Mucosa of rectum (tissue), 2 donors: ENCODE data around the gene PKD1L1.
A peak's percentile ranks its signal among the peaks of the same experiment; 100 is the strongest.

ENCODE experiments used
- H3K27ac ChIP-seq, 2 donors: one replicate each; pipeline ENCODE4 v1.7.0; 2013; ENCODE audit warnings: inconsistent platforms in 2 of 2, low read depth in 2 of 2, low read length in 2 of 2
- H3K27me3 ChIP-seq, 2 donors: one replicate each; pipeline ENCODE4 v1.7.0; 2013; ENCODE audit warnings: low read length in 2 of 2; ENCODE audit not compliant: control insufficient read depth in 2 of 2, insufficient read depth in 2 of 2
- H3K36me3 ChIP-seq, 2 donors: one replicate each; pipeline ENCODE4 v1.7.0; 2013; ENCODE audit warnings: low read length in 2 of 2; ENCODE audit not compliant: control insufficient read depth in 2 of 2, insufficient read depth in 2 of 2
- H3K4me1 ChIP-seq, 2 donors: one replicate each; pipeline ENCODE4 v1.7.0; 2013; ENCODE audit warnings: low read length in 2 of 2, mild to moderate bottlenecking in 1 of 2; ENCODE audit not compliant: control insufficient read depth in 2 of 2, insufficient read depth in 2 of 2
- H3K4me3 ChIP-seq, 2 donors: one replicate each; pipeline ENCODE4 v1.7.0; 2013; ENCODE audit warnings: low read length in 2 of 2
- H3K9ac ChIP-seq, 2 donors: one replicate each; pipeline ENCODE4 v1.7.0; 2013; ENCODE audit warnings: low read length in 2 of 2, low read depth in 1 of 2, mild to moderate bottlenecking in 1 of 2
- H3K9me3 ChIP-seq, 2 donors: one replicate each; pipeline ENCODE4 v1.7.0; 2013; ENCODE audit warnings: low read length in 2 of 2; ENCODE audit not compliant: control insufficient read depth in 2 of 2
- donor health status: healthy.
- donor health status: Normal muscosa, but diverticular disease.

Gene PKD1L1

DNA sequence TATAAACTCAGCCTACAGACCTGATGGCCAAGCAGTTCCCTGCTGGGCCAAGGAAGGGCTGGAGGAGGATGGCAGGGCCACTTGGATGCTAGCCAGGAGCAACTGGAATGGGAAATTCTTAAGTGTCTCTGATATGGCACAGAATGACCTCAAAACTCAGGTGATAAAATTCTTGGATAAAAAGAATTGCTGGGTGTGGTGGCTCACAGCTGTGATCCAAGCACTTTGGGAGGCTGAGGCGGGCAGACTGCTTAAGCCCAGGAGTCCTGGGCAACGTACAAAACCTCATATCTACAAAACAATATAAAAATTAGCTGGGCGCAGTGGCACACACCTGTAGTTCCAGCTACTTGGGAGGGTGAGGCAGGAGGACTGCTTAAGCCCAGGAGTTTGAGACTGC lies 14.0 kb upstream of the PKD1L1 start:
- no peak overlapping the region for H3K4me3 ChIP-seq
- H3K27ac ChIP-seq: peak overlapping the region; percentile 27 to 48
- H3K9me3 ChIP-seq: no peaks in the 10 kb centered on the region
- H3K4me1 ChIP-seq: peaks cover 5 to 8% of the 10 kb centered on the region in 2 donors
- peaks cover 33 to 45% of the 10 kb centered on the region in 2 donors for H3K36me3 ChIP-seq
- no peaks in the 10 kb centered on the region for H3K27me3 ChIP-seq
- no peak overlapping the region for H3K9ac ChIP-seq

DNA sequence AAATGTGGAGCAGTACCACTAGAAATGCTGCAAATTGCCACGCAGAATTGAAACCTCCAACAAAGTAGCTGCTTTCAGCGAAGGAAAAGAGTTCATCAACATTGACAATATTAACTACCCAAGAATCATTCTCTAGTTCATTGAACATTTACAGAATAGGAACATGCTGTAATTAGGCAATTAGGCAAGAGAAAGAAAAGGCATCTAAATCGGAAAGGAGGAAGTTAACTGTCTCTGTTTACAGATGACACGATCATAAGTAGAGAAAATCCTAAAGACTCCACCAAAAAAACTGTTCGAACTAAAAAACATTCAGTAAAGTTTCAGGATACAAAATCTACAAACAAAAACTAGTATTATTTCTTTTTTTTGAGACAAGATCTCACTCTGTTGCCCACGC lies 8.9 kb upstream of the PKD1L1 start:
- H3K9me3 ChIP-seq: no peaks in the 10 kb centered on the region
- H3K27ac ChIP-seq: no peak overlapping the region
- no peaks in the 10 kb centered on the region for H3K27me3 ChIP-seq
- H3K36me3 ChIP-seq: peaks cover 20 to 25% of the 10 kb centered on the region in 2 donors
- peaks cover under 1 to 5% of the 10 kb centered on the region in 2 donors for H3K4me1 ChIP-seq
- H3K9ac ChIP-seq: no peak overlapping the region
- no peak overlapping the region for H3K4me3 ChIP-seq

DNA sequence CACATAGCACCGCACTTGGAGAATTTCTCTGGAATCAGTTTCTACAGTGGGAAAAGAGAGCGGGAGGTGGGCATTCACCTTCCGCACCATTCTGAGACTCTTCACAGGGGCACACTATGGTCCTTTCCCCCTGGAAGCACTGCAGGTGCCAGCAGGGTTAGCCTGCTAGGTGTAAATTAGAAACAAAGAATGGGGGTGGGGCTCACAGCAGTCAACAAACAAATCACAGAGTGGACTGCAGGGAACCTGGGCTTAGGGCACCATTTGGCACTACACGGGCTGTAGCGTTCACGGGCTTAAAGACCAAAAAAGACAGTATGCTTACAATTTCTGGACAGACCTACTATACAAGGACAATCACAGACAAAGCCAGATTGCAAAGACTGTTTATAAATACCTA lies 8.0 kb upstream of the PKD1L1 start:
- no peak overlapping the region for H3K4me3 ChIP-seq
- H3K27me3 ChIP-seq: no peaks in the 10 kb centered on the region
- no peak overlapping the region for H3K27ac ChIP-seq
- peaks cover 20 to 21% of the 10 kb centered on the region in 2 donors for H3K36me3 ChIP-seq
- H3K4me1 ChIP-seq: peaks cover 9% of the 10 kb centered on the region in 2 donors
- no peaks in the 10 kb centered on the region for H3K9me3 ChIP-seq
- H3K9ac ChIP-seq: no peak overlapping the region

DNA sequence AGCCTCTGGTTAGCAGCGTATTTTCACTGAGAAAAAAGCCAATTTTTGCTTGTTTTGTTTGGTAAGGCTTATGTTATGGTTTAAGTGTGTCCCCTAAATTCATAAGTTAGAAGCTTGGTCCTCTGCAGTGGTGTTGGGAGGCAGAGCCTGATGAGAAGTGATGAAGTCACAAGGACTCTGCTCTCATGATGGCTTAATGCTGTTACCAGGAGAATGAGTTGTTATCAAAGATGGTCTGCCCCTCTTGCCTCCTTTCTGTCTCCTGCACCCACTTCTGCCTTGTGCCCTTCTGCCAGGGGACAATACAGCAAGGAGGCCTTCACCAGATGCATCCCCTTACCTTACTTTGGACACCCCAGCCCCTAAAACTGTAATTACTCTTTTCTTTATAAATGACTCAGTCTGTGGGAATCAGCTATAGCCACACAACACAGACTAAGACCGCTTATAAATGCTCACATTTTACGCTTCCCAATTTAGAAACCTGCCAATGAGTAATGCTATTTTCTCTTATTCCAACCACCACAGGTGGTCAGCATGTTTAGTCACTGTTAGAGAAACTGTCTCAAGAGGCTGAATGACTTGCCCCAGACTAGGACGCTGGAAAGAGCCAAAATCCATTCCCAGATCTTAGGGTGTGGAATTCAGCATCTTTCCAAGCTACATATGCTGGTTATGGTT lies 6.1 kb upstream of the PKD1L1 start:
- no peak overlapping the region for H3K27ac ChIP-seq
- H3K4me1 ChIP-seq: peaks cover 14 to 19% of the 10 kb centered on the region in 2 donors
- H3K27me3 ChIP-seq: no peaks in the 10 kb centered on the region
- no peak overlapping the region for H3K4me3 ChIP-seq
- H3K36me3 ChIP-seq: peaks cover 20 to 21% of the 10 kb centered on the region in 2 donors
- H3K9ac ChIP-seq: no peak overlapping the region
- H3K9me3 ChIP-seq: no peaks in the 10 kb centered on the region

DNA sequence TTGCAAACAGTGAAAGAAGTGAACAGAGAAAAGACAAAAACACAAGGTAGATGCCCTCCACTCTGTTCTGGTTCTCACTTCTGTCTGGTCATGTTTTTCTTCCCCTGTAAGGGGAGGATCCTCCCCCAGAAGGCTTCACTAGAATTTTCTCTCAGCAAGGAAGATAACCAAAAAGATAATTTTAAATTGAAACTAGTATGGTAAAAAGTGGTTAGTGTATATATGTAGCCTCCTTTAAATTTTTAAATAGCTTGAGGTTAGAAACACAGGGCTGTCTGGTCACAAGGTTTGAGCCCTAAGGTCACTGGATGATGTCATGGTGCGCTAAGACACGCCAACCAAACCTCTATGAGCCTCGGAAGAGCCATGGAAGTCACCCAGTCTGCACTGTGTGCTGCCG lies 5.6 kb upstream of the PKD1L1 start:
- Histone ChIP-seq H3K4me3 (no peak overlapping the region), H3K27ac (no peak overlapping the region), H3K27me3 (no peaks in the 10 kb centered on the region), H3K9me3 (no peaks in the 10 kb centered on the region), H3K36me3 (peaks cover 20 to 21% of the 10 kb centered on the region in 2 donors), H3K9ac (no peak overlapping the region), H3K4me1 (peaks cover 14 to 19% of the 10 kb centered on the region in 2 donors)

DNA sequence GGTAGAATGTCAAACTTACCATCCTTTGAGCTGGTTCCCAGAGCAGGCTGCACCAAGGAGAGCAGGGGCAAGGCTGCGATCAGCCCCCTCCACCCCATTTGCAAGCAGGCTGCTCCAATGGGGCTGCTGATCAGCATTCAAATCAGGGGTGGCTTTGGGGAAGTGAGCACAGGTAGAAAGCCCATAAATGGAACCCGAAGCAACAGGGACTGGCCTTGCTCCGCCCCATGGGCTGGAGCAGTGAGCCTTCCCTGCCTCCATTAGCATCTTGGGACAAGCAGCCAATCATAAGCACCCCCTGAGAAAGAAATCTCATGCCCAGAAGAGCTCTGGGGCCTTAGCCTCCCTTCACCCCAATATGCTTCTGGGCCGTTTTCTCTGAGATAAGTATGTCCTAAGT lies 4.0 kb upstream of the PKD1L1 start:
- Histone ChIP-seq H3K9me3 (no peaks in the 10 kb centered on the region), H3K27me3 (no peaks in the 10 kb centered on the region), H3K27ac (peak overlapping the region in 1 of 2 donors; percentile 65), H3K4me1 (peaks cover 14 to 19% of the 10 kb centered on the region in 2 donors), H3K36me3 (peaks cover 20 to 21% of the 10 kb centered on the region in 2 donors), H3K9ac (no peak overlapping the region), H3K4me3 (no peak overlapping the region)

DNA sequence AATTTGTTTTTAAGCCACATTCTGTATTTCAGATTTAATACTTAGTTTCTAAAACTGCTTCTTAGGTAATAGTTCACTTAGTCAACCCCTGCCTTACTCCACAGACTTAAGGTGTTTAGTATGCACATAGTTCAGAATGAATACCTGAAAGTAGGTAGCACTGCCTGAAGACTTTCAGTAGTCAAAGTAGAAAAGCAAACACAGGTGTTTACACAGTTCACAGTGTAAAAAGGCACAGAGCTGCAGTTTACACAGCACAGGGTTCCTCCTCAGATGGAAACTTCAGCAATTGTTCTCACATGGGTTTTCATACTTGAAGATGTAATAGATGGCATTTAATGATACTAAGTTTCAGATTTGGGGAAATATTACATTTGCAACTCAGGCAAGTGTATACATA lies 3.1 kb upstream of the PKD1L1 start:
- no peaks in the 10 kb centered on the region for H3K27me3 ChIP-seq
- H3K27ac ChIP-seq: peak overlapping the region; percentile 60 to 65
- H3K9ac ChIP-seq: no peak overlapping the region
- H3K4me1 ChIP-seq: peaks cover 14 to 19% of the 10 kb centered on the region in 2 donors
- no peak overlapping the region for H3K4me3 ChIP-seq
- peaks cover 12 to 21% of the 10 kb centered on the region in 2 donors for H3K36me3 ChIP-seq
- no peaks in the 10 kb centered on the region for H3K9me3 ChIP-seq

DNA sequence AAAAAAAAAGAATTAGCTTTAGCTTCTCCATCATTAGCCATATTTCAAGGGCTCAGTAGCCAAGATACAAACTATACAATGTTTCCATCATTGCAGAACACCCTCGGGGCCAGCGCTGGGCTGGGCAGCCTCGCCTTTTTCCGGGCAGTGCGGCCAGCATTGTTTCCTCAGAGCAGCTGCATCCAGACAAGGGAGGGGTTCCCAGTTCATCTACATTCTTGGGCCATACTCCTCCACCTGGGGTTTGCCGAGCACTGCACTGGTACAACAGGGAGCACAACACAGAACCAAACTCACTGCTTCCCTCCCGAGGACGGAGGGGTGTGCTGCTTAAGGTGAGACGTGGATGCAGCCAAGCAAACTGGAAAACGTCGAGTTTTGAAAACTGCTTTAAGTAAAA lies 2.4 kb upstream of the PKD1L1 start:
- no peaks in the 10 kb centered on the region for H3K9me3 ChIP-seq
- H3K27ac ChIP-seq: peak overlapping the region; percentile 60 to 65
- H3K27me3 ChIP-seq: no peaks in the 10 kb centered on the region
- H3K4me1 ChIP-seq: peaks cover 14 to 19% of the 10 kb centered on the region in 2 donors
- H3K9ac ChIP-seq: no peak overlapping the region
- H3K4me3 ChIP-seq: no peak overlapping the region
- H3K36me3 ChIP-seq: peaks cover 6 to 14% of the 10 kb centered on the region in 2 donors

DNA sequence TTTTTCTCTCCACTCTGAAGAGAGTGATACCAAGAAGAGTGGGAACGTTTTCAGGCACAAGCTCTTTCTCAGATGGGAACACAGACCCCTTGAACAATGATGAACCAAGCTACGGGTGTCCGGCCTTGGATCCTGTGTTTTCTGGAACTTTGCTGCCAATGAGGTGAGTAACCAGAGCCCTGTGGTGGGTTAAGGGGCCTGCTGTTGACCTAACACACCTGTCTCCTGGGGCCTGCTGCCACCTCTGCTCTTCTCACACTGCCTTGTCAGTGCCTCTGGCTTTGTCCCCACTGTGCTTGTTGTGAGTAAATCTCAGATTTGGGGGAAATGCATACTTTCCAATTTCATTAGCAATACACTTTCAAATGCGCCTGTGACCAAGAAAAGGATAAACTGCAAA lies 1.4 kb upstream of the PKD1L1 start:
- Histone ChIP-seq H3K4me1 (peaks cover 17 to 19% of the 10 kb centered on the region in 2 donors), H3K36me3 (peaks cover 3 to 8% of the 10 kb centered on the region in 2 donors), H3K27ac (no peak overlapping the region), H3K9me3 (no peaks in the 10 kb centered on the region), H3K9ac (no peak overlapping the region), H3K4me3 (no peak overlapping the region), H3K27me3 (no peaks in the 10 kb centered on the region)

DNA sequence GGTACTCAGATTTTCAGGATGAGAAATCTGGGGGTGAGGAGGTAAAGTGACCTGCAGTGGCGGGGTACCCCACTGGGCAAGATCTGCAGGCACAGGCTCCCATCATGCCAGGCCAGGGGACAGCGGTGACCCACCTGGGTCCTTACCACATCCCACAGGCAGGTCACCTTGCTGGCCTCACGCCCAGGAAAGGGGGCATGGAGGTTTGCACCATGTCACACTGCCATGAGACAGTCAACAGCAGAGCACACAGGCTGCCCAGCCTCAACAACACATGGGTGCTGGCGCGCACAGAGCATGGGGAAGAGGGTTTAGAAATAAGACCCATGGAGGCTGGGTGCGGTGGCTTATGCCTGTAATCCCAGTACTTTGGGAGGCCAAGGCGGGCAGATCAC lies 914 bp downstream of the PKD1L1 start:
- no peaks in the 10 kb centered on the region for H3K27me3 ChIP-seq
- no peak overlapping the region for H3K27ac ChIP-seq
- H3K9ac ChIP-seq: no peak overlapping the region
- H3K9me3 ChIP-seq: no peaks in the 10 kb centered on the region
- no peaks in the 10 kb centered on the region for H3K36me3 ChIP-seq
- H3K4me1 ChIP-seq: peaks cover 17 to 19% of the 10 kb centered on the region in 2 donors
- H3K4me3 ChIP-seq: no peak overlapping the region
